AG10803 (cell line): ENCODE results near the gene NEBL.

ENCODE experiments used
- DNase-seq: peaks from one replicate; pipeline ENCODE4 v3.0.0; 2010; ENCODE audit warnings: low read depth
- H3K4me3 ChIP-seq: 2 replicates; pipeline ENCODE4 v1.5.1; 2011; ENCODE audit warnings: mild to moderate bottlenecking, low read length, control low read depth
- TF ChIP-seq, protein P1 (sequence below): conservative IDR thresholded peaks from 2 replicates; pipeline ENCODE4 v1.5.1; 2011; ENCODE audit warnings: mild to moderate bottlenecking, low read length, control low read depth, inconsistent platforms

NEBL gene

DNA sequence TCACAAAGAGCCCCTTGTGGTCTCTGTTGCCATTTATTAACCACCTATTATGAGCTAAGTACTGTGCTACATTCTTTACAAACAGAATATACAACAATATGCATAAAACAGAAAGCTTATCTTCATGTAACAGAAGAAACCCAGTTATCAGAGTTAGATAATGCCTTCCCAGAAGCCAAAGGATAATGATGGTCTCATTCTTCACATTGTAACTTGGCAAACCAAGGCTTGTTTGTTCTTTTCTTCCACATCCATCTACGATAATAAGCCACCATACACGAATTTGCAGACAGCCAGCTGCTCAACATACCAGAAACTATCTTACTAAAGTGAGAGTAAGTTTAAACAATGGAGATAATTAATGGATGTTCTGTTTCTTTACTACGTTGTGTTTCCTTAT lies 127.6 kb downstream of the NEBL start:
- TF ChIP-seq, protein P1, sequence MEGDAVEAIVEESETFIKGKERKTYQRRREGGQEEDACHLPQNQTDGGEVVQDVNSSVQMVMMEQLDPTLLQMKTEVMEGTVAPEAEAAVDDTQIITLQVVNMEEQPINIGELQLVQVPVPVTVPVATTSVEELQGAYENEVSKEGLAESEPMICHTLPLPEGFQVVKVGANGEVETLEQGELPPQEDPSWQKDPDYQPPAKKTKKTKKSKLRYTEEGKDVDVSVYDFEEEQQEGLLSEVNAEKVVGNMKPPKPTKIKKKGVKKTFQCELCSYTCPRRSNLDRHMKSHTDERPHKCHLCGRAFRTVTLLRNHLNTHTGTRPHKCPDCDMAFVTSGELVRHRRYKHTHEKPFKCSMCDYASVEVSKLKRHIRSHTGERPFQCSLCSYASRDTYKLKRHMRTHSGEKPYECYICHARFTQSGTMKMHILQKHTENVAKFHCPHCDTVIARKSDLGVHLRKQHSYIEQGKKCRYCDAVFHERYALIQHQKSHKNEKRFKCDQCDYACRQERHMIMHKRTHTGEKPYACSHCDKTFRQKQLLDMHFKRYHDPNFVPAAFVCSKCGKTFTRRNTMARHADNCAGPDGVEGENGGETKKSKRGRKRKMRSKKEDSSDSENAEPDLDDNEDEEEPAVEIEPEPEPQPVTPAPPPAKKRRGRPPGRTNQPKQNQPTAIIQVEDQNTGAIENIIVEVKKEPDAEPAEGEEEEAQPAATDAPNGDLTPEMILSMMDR = no peak
- H3K4me3 ChIP-seq = no peak overlapping the region
- no peak for DNase-seq

DNA sequence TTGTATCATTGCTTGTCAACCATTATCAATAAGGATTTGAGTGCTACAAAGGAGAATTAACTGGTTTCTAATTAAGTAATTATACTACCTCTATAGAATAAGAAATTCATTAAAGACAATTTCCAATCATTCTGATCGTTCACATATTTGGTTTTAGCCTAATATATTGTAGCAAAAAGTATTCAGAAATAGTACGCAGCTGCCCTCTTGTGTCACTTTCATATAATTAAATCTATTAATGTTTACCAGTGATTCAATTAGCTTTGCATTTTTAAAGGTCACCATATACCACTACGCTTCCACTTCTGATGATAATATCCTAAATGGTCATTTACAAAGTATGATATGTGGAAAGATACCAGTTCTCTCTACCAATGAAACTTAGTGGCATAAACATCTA lies 128.3 kb downstream of the NEBL start:
- H3K4me3 ChIP-seq = no peak overlapping the region
- DNase-seq = peak; percentile 6
- TF ChIP-seq, protein P1 = no peak; the same call in 1 of the 2 replicates

DNA sequence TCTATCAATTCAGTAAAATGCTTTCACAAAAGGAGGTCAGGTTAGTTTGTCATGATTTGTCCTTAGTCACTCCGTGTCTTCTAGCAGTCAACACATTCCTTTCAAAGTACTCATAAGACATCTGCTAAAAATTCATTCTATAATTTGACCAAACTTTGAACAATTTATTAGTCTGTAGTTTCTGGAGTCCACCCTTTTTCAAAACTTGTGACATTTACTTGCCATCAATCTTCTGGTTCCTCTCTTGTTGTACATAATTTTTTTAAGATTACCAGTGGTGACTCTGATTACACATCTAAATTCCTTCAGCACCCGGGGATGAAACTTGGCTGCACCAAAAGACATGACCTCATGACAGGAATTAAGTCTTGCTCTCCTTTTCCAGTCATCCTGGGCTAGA lies 130.1 kb downstream of the NEBL start:
- H3K4me3 ChIP-seq = no peak overlapping the region
- TF ChIP-seq, protein P1 = no peak
- peak; percentile 35 for DNase-seq

DNA sequence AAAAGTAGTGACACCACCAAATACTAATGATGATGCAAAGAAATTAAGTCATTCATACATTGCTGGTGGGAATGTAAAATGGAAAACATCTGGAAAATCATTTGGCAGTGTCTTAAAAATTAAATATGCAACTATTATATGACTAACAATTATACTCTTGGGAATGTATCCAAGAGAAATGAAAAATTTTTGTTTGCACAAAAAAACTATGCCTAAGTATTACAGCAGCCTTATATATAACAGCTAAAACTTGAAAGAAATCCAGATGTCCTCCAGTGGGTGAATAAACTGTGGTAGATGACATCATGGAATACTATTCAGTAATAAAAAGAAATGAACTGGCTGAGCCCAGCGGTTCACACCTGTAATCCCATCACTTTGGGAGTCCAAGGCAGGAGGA lies 132.0 kb downstream of the NEBL start:
- H3K4me3 ChIP-seq = no peak overlapping the region
- DNase-seq = no peak
- TF ChIP-seq, protein P1 = no peak

DNA sequence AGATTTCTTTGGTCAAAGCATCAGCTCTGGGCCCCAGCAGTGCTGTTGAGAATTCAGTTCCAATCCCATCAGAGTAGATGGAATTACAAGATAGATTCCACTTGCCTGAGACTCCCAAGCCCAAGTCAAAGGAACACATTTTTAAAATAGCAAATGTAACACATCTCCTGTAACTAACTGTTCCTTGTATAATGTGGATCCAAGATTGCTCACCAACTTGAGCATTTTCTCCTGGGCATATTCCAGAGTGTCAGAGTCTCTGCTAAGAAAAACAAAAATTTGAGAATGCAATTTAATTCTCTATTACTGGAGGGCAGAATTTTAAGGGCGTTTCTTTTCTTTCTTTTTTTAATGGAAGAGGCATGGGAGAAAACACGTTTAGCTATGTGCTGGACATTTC lies 136.7 kb downstream of the NEBL start:
- H3K4me3 ChIP-seq = no peak overlapping the region
- TF ChIP-seq, protein P1 = no peak
- no peak for DNase-seq

- TF ChIP-seq, protein P1 = no peak
- no peak overlapping the region for H3K4me3 ChIP-seq
- no peak for DNase-seq
These were observed 148.6 kb downstream of the NEBL start for GRCh38 chr10:20748551-20748950.

- H3K4me3 ChIP-seq = no peak overlapping the region
- TF ChIP-seq, protein P1 = no peak
- no peak for DNase-seq
These were observed 149.3 kb downstream of the NEBL start for GRCh38 chr10:20747782-20748181.
